D721Med (cell line): ENCODE results near the gene ACER3.

Experiments used
- DNase-seq: peaks from one replicate; pipeline ENCODE4 v3.0.0; 2011; ENCODE audit warnings: low spot score; ENCODE audit not compliant: insufficient read length
- FAIRE-seq: peaks from 2 replicates; lab custom pipeline; 2011; peaks lifted over from hg19 to GRCh38; lab: Jason Lieb, UNC
- CTCF ChIP-seq: IDR thresholded peaks from 2 replicates; pipeline ENCODE4 v1.5.1; 2012; ENCODE audit warnings: mild to moderate bottlenecking, control low read depth; ENCODE audit not compliant: insufficient read depth; ENCODE audit errors: missing control alignments

ACER3 gene

GRCh38 chr11:77062924-77063323, 202.2 kb downstream of the ACER3 start:
- no peak for TF ChIP-seq CTCF
- FAIRE-seq, result no peak
- no peak for DNase-seq

- no peak for TF ChIP-seq CTCF
- DNase-seq (no peak), FAIRE-seq (no peak)
These were observed 202.7 kb downstream of the ACER3 start for GRCh38 chr11:77063407-77063806.

GRCh38 chr11:77063861-77064260, 203.1 kb downstream of the ACER3 start:
- DNase-seq (no peak), FAIRE-seq (no peak)
- TF ChIP-seq CTCF, result no peak

- no peak for TF ChIP-seq CTCF
- DNase-seq, result no peak
- no peak for FAIRE-seq
These were observed 204.0 kb downstream of the ACER3 start for GRCh38 chr11:77064648-77065217.

GRCh38 chr11:77065878-77066228, 205.1 kb downstream of the ACER3 start:
- no peak for TF ChIP-seq CTCF
- FAIRE-seq, result no peak
- no peak for DNase-seq

GRCh38 chr11:77066229-77067042, 205.7 kb downstream of the ACER3 start, which contains the start of gene CAPN5:
CAPN5 (plus strand) TSS chr11:77066971; CDS start chr11:77084887, 17,916 bp downstream.
- FAIRE-seq (no peak), DNase-seq (peak; percentile 96)
- TF ChIP-seq CTCF, result peak; percentile 13
